CD8-positive, alpha-beta memory T cell (primary cell): Measurements from ENCODE around the gene TM9SF4. TPM values are rescaled to one million over a fixed set of nuclear protein-coding genes. Genes with fewer than 3 reads are reported as not detected.
"Not testable (repeated sequence)": the region's sequence is repeated elsewhere in the genome, so short reads cannot be mapped to it uniquely, and the experiment has no call there.

ENCODE experiments used
- CTCF ChIA-PET: fragments of 350-600 bp; sonication (Branson Sonifier 250); formaldehyde crosslinking; loops from one replicate; lab custom pipeline; 2021; ENCODE audit warnings: antibody characterized with exemption; lab: Charles Lee
- POLR2A ChIA-PET: fragments of 350-600 bp; sonication (Branson Sonifier 250); formaldehyde crosslinking; loops from one replicate; lab custom pipeline; 2021; ENCODE audit warnings: antibody characterized with exemption; lab: Charles Lee
- DNase-seq, 5 donors: peaks; one replicate each; pipeline versions ENCODE4 v3.0.0 to v3.0.0-alpha.2; 2020 to 2022; ENCODE audit warnings: mixed read lengths in 1 of 5
- H3K27ac ChIP-seq: one replicate; pipeline ENCODE4 v1.7.0; 2013; ENCODE audit warnings: low read depth, mild to moderate bottlenecking, low read length, moderate library complexity
- H3K27me3 ChIP-seq: 2 replicates; pipeline ENCODE4 v1.7.0; 2013; ENCODE audit warnings: low read length, mild to moderate bottlenecking; ENCODE audit not compliant: insufficient read depth, poor library complexity, severe bottlenecking
- H3K36me3 ChIP-seq: 2 replicates; pipeline ENCODE4 v1.7.0; 2013; ENCODE audit warnings: mild to moderate bottlenecking, low read length, moderate library complexity; ENCODE audit not compliant: insufficient read depth
- H3K4me1 ChIP-seq: 2 replicates; pipeline ENCODE4 v1.7.0; 2013; ENCODE audit warnings: mild to moderate bottlenecking, low read length, moderate library complexity; ENCODE audit not compliant: insufficient read depth
- H3K4me3 ChIP-seq: 2 replicates; pipeline ENCODE4 v1.7.0; 2013; ENCODE audit warnings: mild to moderate bottlenecking, low read length
- H3K9me3 ChIP-seq: 2 replicates; pipeline ENCODE4 v1.7.0; 2013; ENCODE audit warnings: mild to moderate bottlenecking, low read length
- H3K27ac Mint-ChIP-seq, 8 donors: one replicate each; pipeline ENCODE4 v1.8.0; 2020 to 2021; ENCODE audit warnings: mixed read lengths in 8 of 8, mild to moderate bottlenecking in 6 of 8, inconsistent platforms in 3 of 8, moderate library complexity in 3 of 8
- H3K27me3 Mint-ChIP-seq, 2 donors: one replicate each; pipeline ENCODE4 v1.8.0; 2020 to 2021; ENCODE audit warnings: mixed read lengths in 2 of 2, mild to moderate bottlenecking in 1 of 2, moderate library complexity in 1 of 2
- H3K36me3 Mint-ChIP-seq, 3 donors: one replicate each; pipeline ENCODE4 v1.8.0; 2020 to 2021; ENCODE audit warnings: mixed read lengths in 3 of 3, inconsistent platforms in 1 of 3, mild to moderate bottlenecking in 1 of 3
- H3K4me1 Mint-ChIP-seq, 3 donors: one replicate each; pipeline ENCODE4 v1.8.0; 2020 to 2021; ENCODE audit warnings: mixed read lengths in 3 of 3, inconsistent platforms in 1 of 3, mild to moderate bottlenecking in 1 of 3
- H3K4me3 Mint-ChIP-seq, 7 donors: one replicate each; pipeline ENCODE4 v1.8.0; 2020 to 2021; ENCODE audit warnings: mixed read lengths in 7 of 7, mild to moderate bottlenecking in 6 of 7, moderate library complexity in 4 of 7, inconsistent platforms in 2 of 7
- H3K9me3 Mint-ChIP-seq, 5 donors: one replicate each; pipeline ENCODE4 v1.8.0; 2020 to 2022; ENCODE audit warnings: mixed read lengths in 5 of 5, mild to moderate bottlenecking in 3 of 5, moderate library complexity in 2 of 5, inconsistent platforms in 1 of 5
- polyA plus RNA-seq: library from polyadenylated mRNA; unstranded; fragments of 300-500 nt; fragmentation: Illumina TruSeq; gene quantifications from one replicate; pipeline ENCODE4 v1.2.3, GENCODE V29; 2021
- total RNA-seq, 2 experiments: library from RNA; stranded (reverse); gene quantifications; one replicate each; pipeline ENCODE4 v1.2.3, GENCODE V29; 2021

Gene TM9SF4
- total and polyA plus RNA-seq, 3 experiments from 2014 or later: 44.0 to 49.8 (median 48.0) TPM

- Mint-ChIP-seq H3K36me3 (peaks cover 5 to 19% (median 5%) of the 10 kb centered on the region in 3 donors), H3K4me3 (peak overlapping the region; percentile 76 to 91 (median 84)), H3K9me3 (no peaks in the 10 kb centered on the region), H3K4me1 (peaks cover 24 to 31% (median 31%) of the 10 kb centered on the region in 3 donors), H3K27ac (peak overlapping the region; percentile 28 to 94 (median 82)), H3K27me3 (peaks cover 0 to 3% of the 10 kb centered on the region in 2 donors)
- no peaks in the 10 kb centered on the region for H3K9me3 ChIP-seq
- no peak overlapping the region for H3K4me3 ChIP-seq
- peaks cover 18% of the 10 kb centered on the region for H3K4me1 ChIP-seq
- peaks cover 8% of the 10 kb centered on the region for H3K36me3 ChIP-seq
- DNase-seq: no peak
- POLR2A ChIA-PET: interaction anchor here (0.5 kb wide), 1 partner anchor 94 kb away, joined by 4 read pairs; no protein-coding TSS in a partner anchor
- H3K27me3 ChIP-seq: no peaks in the 10 kb centered on the region
- CTCF ChIA-PET: no interaction called here
- H3K27ac ChIP-seq: peak overlapping the region; percentile 4
Observed at GRCh38 chr20:32190616-32191415, 81.3 kb downstream of the TM9SF4 start.

GRCh38 chr20:32191422-32191821 is 81.9 kb downstream of the TM9SF4 start:
- Mint-ChIP-seq H3K4me3 (peak overlapping the region; percentile 76 to 91 (median 84)), H3K4me1 (peaks cover 24 to 31% (median 31%) of the 10 kb centered on the region in 3 donors), H3K27ac (peak overlapping the region; percentile 28 to 94 (median 82)), H3K36me3 (peaks cover 5 to 25% (median 7%) of the 10 kb centered on the region in 3 donors), H3K9me3 (no peaks in the 10 kb centered on the region), H3K27me3 (peaks cover 0 to 3% of the 10 kb centered on the region in 2 donors)
- Histone ChIP-seq H3K36me3 (peaks cover 10% of the 10 kb centered on the region), H3K4me1 (peaks cover 18% of the 10 kb centered on the region), H3K9me3 (no peaks in the 10 kb centered on the region), H3K27me3 (no peaks in the 10 kb centered on the region), H3K27ac (no peak overlapping the region), H3K4me3 (no peak overlapping the region)
- ChIA-PET POLR2A (no interaction called here), CTCF (no interaction called here)
- DNase-seq: no peak

- Histone ChIP-seq H3K4me1 (peaks cover 18% of the 10 kb centered on the region), H3K4me3 (no peak overlapping the region), H3K9me3 (no peaks in the 10 kb centered on the region), H3K36me3 (peaks cover 10% of the 10 kb centered on the region), H3K27ac (no peak overlapping the region), H3K27me3 (no peaks in the 10 kb centered on the region)
- Mint-ChIP-seq H3K9me3 (no peaks in the 10 kb centered on the region), H3K4me3 (peak overlapping the region in 4 of 7 donors; percentile 20 to 76 (median 60)), H3K4me1 (peaks cover 24 to 31% (median 31%) of the 10 kb centered on the region in 3 donors), H3K27ac (peak overlapping the region in 7 of 8 donors; percentile 28 to 94 (median 84)), H3K36me3 (peaks cover 5 to 30% (median 7%) of the 10 kb centered on the region in 3 donors), H3K27me3 (peaks cover 0 to 3% of the 10 kb centered on the region in 2 donors)
- POLR2A ChIA-PET: no interaction called here
- CTCF ChIA-PET: no interaction called here
- no peak for DNase-seq
Observed at GRCh38 chr20:32191873-32192272, 82.4 kb downstream of the TM9SF4 start.

GRCh38 chr20:32192698-32193097 is 83.2 kb downstream of the TM9SF4 start:
- H3K36me3 ChIP-seq: peaks cover 10% of the 10 kb centered on the region
- H3K4me3 ChIP-seq: no peak overlapping the region
- H3K27ac Mint-ChIP-seq: peak overlapping the region in 5 of 8 donors; percentile 64 to 82 (median 75)
- H3K36me3 Mint-ChIP-seq: peaks cover 5 to 38% (median 9%) of the 10 kb centered on the region in 3 donors
- peak overlapping the region in 1 of 7 donors; percentile 76 for H3K4me3 Mint-ChIP-seq
- H3K9me3 Mint-ChIP-seq: no peaks in the 10 kb centered on the region
- CTCF ChIA-PET: no interaction called here
- no peaks in the 10 kb centered on the region for H3K27me3 ChIP-seq
- H3K27ac ChIP-seq: no peak overlapping the region
- peaks cover 0 to 3% of the 10 kb centered on the region in 2 donors for H3K27me3 Mint-ChIP-seq
- POLR2A ChIA-PET: no interaction called here
- DNase-seq: no peak
- H3K9me3 ChIP-seq: no peaks in the 10 kb centered on the region
- peaks cover 24 to 32% (median 31%) of the 10 kb centered on the region in 3 donors for H3K4me1 Mint-ChIP-seq
- peaks cover 18% of the 10 kb centered on the region for H3K4me1 ChIP-seq

- H3K9me3 Mint-ChIP-seq, H3K4me3 ChIP-seq, H3K9me3 ChIP-seq, DNase-seq, H3K4me3 Mint-ChIP-seq, H3K27me3 Mint-ChIP-seq, H3K36me3 ChIP-seq, H3K27ac ChIP-seq, H3K27me3 ChIP-seq, POLR2A ChIA-PET, CTCF ChIA-PET: not testable (repeated sequence)
- Mint-ChIP-seq H3K27ac (peak overlapping the region in 3 of 8 donors; percentile 34 to 82 (median 75)), H3K36me3 (peaks cover 5 to 43% (median 9%) of the 10 kb centered on the region in 3 donors), H3K4me1 (peaks cover 21 to 35% (median 30%) of the 10 kb centered on the region in 3 donors)
- peaks cover 14% of the 10 kb centered on the region for H3K4me1 ChIP-seq
Observed at GRCh38 chr20:32193336-32193735, 83.8 kb downstream of the TM9SF4 start.

- Mint-ChIP-seq H3K36me3 (peaks cover 5 to 49% (median 9%) of the 10 kb centered on the region in 3 donors), H3K9me3 (no peaks in the 10 kb centered on the region), H3K4me1 (peaks cover 15 to 37% (median 23%) of the 10 kb centered on the region in 3 donors), H3K27ac (peak overlapping the region in 4 of 8 donors; percentile 27 to 63 (median 52)), H3K4me3 (no peak overlapping the region), H3K27me3 (peaks cover 0 to 3% of the 10 kb centered on the region in 2 donors)
- POLR2A ChIA-PET: no interaction called here
- CTCF ChIA-PET: no interaction called here
- Histone ChIP-seq H3K4me3 (no peak overlapping the region), H3K9me3 (no peaks in the 10 kb centered on the region), H3K27ac (no peak overlapping the region), H3K27me3 (no peaks in the 10 kb centered on the region), H3K36me3 (peaks cover 15% of the 10 kb centered on the region), H3K4me1 (peaks cover 8% of the 10 kb centered on the region)
- no peak for DNase-seq
Observed at GRCh38 chr20:32193996-32194395, 84.5 kb downstream of the TM9SF4 start.

- no peak for DNase-seq
- Histone ChIP-seq H3K27me3 (no peaks in the 10 kb centered on the region), H3K27ac (no peak overlapping the region), H3K4me1 (no peaks in the 10 kb centered on the region), H3K4me3 (no peak overlapping the region), H3K36me3 (peaks cover 25% of the 10 kb centered on the region), H3K9me3 (no peaks in the 10 kb centered on the region)
- Mint-ChIP-seq H3K4me1 (peaks cover 9 to 34% (median 19%) of the 10 kb centered on the region in 3 donors), H3K9me3 (no peaks in the 10 kb centered on the region), H3K27me3 (peaks cover 0 to 3% of the 10 kb centered on the region in 2 donors), H3K4me3 (no peak overlapping the region), H3K36me3 (peaks cover 5 to 63% (median 9%) of the 10 kb centered on the region in 3 donors), H3K27ac (peak overlapping the region in 2 of 8 donors; percentile 17 to 56)
- ChIA-PET POLR2A (no interaction called here), CTCF (no interaction called here)
Observed at GRCh38 chr20:32195581-32195980, 86.1 kb downstream of the TM9SF4 start.

- DNase-seq, POLR2A ChIA-PET, H3K4me1 ChIP-seq, H3K27me3 ChIP-seq, H3K9me3 Mint-ChIP-seq, H3K27me3 Mint-ChIP-seq, H3K27ac Mint-ChIP-seq, CTCF ChIA-PET, H3K4me3 ChIP-seq, H3K4me3 Mint-ChIP-seq, H3K27ac ChIP-seq, H3K9me3 ChIP-seq: not testable (repeated sequence)
- peaks cover 32% of the 10 kb centered on the region for H3K36me3 ChIP-seq
- H3K4me1 Mint-ChIP-seq: peaks cover 8 to 32% (median 15%) of the 10 kb centered on the region in 3 donors
- H3K36me3 Mint-ChIP-seq: peaks cover 5 to 73% (median 12%) of the 10 kb centered on the region in 3 donors
Observed at GRCh38 chr20:32196613-32197012, 87.1 kb downstream of the TM9SF4 start.
